Measurements from ENCODE around the gene HOXA10.

The HOXA10 gene

DNA sequence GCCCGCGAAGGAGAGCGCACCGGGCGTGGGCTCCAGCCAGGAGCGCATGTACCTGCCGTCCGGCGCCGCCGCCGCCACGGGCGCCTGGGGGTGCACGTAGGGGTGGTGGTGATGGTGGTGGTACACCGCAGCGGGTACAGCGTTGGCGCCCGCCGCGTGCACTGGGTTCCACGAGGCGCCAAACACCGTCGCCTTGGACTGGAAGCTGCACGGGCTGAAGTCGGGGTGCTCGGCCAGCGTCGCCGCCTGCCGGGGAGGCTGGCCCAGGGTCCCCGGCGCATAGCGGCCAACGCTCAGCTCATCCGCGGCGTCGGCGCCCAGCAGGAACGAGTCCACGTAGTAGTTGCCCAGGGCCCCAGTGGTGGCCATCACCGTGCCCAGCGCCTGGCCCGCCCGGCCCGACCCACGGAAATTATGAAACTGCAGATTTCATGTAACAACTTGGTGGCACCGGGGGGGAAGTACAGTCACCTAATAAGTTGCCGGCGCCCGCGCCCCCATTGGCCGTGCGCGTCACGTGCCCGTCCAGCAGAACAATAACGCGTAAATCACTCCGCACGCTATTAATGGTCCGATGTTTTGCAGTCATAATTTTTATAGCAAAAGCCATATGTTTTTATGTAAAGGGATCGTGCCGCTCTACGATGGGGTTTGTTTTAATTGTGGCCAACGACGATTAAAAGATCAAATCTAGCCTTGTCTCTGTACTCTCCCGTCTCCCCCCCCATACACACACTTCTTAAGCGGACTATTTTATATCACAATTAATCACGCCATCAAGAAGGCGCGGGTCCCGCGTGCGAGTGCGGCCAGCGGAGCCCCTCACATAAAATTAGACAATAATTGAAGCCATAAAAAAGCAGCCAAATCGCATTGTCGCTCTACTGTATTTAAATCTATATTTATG, 8.8 kb downstream of the HOXA10 start, which contains the start of gene HOXA9:
TSS of gene HOXA9 (minus strand) at position 449 of the 907 bp plus-strand sequence. CDS start at position 369, 80 bp downstream.
- DNase-seq = peak; percentile 93

DNA sequence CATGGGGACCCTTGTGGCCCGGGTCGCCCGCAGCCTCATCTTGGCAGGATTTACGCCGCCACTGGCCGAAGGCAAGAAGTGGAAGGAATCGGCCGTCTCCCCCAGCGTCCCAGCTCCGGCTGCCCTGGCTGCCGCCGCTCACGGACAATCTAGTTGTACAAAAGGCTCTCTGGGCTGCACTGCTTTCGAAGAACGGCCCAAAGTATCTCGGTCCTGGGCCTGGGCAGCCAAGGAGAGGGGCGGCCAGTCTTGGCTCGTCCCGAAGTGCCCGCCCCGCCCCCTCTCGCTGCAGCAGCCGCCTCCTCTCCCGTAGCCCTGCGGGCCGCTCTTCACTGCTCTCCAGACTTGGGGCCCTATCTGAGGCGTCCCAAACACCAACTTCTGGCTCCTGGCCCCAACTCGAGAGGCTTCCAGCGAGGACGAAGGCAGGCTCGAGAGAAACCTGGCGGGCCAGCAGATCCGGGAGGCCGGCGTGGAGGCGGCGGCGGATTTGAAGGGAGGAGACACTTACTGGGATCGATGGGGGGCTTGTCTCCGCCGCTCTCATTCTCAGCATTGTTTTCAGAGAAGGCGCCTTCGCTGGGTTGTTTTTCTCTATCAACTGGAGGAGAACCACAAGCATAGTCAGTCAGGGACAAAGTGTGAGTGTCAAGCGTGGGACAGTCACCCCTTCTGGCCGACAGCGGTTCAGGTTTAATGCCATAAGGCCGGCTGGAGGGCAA, 9.6 kb downstream of the HOXA10 start:
- peak; percentile 73 for DNase-seq

DNA sequence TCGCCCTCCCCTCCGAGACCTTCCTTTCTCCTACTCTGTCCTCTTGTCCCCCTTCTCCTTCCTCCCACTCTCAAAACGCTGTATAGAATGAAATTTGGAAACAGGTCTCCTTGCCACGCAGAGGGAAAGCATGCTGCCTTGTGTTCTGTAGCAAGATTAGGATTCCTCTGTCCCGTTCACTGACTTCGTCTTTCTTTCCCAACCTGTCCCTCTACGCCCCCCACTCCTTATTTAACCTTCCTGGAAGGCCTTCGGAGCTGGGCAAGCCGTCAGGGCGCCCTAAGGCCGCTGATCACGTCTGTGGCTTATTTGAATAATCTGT, 10.1 kb downstream of the HOXA10 start:
- no peak for DNase-seq

DNA sequence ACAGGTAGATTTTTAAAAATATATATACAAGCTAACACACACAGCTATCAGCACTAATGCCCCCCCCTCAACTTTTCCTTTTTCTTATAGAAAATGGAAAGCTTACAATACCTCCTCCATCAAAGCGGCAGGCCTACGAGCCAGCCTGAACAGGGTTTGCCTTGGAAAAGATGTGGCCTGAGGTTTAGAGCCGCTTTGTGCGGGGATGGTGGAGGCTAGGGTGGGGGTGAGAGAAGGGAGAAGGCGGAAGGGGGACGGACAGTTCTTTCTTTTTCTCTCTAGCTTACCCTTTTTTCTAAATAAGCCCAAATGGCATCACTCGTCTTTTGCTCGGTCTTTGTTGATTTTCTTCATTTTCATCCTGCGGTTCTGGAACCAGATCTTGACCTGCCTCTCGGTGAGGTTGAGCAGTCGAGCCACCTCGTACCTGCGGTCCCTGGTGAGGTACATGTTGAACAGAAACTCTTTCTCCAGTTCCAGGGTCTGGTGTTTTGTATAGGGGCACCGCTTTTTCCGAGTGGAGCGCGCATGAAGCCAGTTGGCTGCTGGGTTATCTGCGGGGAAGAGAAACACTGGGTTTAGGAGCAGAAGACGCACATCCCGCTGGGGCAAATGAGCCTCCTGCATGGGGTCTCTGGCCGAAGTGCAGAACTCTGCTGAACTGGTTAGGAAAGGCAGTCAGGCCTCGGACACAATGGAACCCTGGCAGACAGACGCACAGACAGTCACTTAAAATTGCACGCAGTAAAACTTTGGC, 10.7 kb downstream of the HOXA10 start:
- DNase-seq = peak; percentile 45

DNA sequence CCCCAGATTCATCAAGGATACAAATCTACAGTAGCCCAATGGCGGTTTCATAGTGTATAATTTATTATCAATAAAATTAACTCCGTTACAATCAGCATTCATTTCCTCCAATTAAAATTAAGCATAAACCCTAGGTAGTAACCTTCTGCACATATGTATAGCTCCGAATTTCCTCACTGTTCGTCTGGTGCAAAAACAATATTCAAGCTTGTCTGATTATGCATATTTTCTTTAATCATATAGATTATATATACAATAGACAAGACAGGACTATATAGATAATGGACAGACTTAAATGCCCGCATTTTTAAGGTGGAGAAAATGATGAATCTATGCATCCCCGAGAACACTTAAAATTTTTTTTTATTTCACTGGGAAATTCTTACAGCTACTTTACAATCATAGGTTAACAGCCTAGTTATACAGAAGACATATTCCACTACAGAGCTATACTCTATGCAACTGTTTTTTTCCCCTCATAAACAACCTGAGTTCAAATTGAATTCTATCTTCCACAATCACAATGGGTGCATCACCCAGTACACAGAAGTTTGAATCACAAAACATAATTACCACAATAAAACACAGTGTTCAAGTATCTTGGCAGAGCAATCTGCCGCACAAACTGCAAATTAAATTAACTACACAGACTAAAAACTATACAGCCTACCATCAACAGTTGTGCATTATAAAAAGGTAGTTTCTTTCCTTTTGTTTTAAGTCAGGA, 11.4 kb downstream of the HOXA10 start:
- DNase-seq = no peak

DNA sequence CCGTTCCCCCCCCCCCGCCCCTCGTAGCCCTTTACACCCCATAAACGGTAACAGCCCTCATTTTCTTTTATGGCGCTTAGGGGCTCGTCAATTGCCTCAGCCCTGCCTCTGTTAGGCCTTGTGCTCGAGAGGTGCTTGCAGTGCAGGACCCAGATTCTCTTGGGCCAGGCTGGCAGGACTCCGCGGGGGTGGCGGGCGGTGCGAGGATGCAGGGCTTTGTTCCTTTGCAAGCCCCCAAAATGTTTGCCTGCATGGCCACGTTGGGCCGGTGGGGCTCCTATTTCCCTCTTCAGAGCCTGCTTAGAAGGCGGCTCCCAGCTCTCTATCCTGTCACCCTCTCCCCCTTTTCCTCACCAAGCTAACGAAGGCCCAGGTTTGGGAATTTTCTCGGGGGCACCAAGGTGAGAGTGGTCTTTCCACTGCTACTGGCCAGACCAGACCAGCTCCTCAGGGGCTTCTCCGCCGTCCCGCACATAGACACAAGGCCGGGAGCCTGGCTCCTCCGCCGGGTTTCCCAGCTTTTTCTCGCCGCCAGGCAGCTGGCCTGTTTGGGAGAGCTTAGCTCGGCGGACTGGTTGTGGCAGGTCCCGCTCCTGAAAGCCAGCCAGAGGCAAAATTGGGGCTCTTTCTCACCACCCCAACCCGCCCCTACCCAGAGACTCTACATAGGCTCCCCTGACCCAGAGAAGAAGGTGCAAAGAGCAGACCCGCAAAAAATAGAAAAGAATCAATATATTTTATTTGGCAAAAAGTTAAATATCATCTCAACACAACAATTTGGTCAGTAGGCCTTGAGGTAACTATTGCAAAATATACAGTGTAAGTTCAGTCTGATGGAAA, 12.2 kb downstream of the HOXA10 start:
- DNase-seq = no peak

DNA sequence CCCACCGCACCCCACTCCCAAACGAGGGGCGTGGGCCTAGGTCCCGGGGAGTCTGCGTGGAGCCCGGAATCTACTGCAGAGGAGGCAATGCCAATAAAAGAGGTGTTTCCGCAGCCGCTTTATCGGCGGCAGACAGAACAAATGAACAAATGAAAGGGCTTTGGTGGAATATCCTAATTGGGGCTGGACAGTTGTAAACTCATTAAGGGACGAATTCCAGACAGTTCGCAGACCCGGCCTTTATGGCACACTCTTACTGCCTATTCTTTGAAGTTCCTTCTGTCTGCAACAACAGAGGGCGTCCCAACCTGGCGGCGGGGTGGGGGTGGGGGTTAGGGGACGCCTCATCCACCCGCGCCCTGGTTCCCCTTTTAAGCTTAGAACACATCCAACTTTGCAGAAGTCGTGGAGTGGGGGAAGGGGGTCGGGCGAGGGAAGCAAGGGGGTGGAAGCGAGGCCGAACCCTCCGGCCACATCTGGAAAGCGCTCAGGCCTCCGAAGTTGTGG, 12.9 kb downstream of the HOXA10 start:
- peak; percentile 73 for DNase-seq

DNA sequence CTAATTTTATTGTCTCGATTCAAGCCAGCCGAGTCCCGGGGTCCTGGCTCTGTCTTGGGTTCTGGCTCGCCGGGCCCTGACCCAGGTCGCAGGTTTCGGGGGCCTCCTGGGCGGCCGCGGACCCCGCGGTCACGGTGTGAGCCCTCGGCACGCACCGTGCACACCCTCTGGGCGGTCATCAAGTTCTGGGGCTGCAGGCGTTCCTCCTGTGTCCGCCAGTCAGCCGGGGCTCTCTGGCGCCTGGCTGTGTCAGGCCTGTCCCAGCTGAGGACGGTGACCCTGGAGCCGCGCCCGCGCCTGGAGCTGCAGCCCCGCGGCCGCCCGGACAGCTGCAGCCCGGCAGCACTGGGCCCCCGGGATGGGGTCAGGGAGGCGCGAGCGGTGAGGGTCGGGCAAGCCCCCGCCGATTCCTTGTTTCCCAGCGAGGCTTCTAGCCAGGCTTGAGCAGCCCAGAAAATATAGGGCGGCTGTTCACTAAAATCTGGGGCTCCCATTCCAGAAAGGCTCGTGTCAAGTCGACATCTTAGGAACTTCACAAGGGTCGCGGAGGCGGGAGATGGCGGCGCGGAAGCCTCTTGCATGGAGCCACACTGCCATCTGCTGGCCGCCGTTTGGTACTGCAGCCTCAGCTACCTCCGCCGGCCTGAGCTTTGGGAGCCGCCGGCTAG, 13.4 kb downstream of the HOXA10 start:
- DNase-seq = peak; percentile 88

DNA sequence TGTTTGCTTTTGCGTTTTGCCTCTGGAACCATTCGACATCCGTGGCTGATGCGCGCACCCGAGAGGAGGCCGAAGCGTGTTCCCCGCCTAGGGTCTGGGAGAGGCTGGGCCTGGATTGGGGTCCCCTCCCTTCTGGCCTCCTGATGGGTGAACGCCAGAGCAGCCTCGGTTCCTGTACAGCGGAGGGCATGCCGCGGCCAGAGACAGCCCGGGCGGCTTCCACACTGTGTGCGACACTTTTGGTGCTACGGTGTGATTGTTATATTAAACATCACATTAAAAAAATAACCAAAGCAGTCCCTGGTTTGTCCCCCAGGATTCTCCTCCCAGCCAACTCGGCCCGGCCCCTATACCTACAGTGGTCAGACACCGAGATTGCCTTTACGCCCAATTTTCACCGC, 14.0 kb downstream of the HOXA10 start:
- no peak for DNase-seq

DNA sequence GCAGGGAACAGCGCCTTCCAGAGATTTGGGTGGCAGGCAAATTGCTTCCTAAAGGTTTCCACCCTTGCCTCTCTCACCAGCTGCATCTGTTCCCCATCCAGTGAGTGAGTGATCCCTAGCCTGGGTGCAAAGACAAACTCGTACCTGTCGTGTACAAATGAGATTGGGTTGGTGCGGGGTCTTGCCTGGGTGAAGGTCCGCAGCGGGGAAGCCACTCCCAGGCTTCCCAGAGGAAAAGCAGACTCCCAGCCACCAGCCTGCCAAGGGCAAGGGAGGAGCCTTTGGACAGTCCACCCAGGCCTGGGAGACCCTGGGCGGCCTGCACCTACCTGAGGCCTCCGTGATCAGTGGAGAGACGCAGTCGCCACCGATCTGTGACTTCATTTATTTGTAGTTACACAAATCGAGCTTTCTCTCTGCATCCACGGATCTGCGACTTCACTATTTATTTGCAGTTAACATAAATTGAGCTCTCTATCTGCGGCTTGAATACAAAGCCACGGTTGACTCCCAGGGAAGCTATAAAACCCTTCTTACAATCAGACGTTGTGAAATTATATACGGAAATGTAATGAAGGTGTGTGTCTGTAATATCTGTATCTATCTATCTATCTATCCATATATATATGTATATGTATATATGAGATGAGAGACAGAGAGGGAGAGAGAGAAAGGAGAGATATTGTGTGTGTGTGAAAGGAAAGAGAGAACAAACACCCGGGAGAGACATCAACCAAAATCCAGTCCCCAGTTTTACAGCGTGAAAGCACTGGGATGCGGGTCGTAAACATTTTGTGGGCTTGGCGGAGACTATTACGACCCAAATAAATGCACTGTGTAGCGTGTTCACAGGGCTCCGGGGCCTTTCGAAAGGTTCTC, 14.6 kb downstream of the HOXA10 start:
- DNase-seq = no peak

DNA sequence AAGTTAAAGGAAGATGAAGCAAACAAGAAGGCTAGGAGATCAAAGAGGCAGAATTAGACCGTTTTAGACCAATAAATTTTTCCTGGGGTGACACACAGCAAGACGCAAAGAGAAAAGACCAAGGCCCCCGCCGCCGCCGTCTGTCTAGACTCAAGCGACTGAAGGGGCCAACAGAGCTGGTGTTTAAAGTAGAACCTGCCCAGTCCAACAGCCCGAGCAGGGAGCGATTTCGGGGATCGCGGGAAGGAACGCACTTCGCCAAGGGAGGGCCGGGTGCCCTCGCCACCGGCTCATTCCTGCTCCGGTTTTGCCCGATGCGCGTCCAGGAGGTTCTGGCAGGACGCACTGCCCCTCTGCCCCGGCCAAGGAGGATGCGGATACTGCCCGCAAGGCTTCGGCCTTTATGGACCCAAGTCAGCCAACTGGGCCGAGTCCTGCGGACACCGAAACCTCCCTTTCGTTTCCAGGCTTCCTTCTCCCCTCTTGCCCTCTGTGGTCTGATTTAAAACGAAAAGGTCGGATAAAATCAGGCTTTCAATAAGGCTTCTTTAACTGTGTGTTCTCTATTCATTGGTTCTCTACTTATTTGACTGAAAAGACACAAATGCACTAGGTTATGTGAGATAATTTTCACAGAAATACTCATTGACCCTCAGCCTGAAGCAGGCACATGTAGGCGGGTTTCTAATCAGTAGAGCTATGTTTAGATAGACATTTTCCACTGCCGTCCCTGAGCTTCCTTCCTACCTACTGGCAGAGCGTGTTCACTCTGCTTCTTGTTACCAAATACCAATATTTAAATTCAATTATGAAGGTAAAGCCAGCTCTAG, 15.5 kb downstream of the HOXA10 start:
- peak; percentile 55 for DNase-seq

DNA sequence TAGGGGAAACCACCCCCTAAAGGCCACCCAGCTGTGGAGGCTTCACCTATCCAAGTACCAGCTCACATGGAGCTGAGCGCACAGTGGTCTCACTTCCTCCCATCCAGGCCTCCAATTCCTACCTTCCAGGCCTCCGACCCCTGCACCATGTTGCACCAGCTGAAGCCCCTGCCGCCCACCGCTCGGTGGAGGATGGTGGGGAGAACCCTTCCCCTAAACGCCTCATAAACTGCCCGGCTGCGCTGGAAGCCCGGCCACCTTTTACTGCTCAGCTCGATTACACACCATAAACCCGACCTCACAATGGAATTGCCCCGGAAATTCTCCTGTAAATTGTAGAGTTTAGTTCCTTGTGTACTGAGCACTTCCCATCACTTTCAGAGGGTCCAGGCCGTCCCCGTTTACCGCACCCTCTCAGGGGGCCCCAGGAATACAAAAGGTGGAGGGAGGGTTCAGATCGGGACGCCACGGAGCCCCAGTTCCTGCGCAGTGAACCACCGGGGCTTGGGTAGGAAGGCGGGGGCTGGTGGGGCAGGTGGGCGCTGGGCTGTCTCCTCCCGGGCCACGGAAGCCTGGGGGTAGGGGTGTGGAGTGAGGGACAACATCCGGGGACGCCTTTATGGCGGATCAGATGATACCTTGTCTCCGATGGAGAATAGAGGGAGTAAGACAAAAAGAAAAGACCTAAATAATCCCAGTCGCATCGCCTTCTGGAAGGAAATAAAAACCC, 16.3 kb downstream of the HOXA10 start:
- no peak for DNase-seq

DNA sequence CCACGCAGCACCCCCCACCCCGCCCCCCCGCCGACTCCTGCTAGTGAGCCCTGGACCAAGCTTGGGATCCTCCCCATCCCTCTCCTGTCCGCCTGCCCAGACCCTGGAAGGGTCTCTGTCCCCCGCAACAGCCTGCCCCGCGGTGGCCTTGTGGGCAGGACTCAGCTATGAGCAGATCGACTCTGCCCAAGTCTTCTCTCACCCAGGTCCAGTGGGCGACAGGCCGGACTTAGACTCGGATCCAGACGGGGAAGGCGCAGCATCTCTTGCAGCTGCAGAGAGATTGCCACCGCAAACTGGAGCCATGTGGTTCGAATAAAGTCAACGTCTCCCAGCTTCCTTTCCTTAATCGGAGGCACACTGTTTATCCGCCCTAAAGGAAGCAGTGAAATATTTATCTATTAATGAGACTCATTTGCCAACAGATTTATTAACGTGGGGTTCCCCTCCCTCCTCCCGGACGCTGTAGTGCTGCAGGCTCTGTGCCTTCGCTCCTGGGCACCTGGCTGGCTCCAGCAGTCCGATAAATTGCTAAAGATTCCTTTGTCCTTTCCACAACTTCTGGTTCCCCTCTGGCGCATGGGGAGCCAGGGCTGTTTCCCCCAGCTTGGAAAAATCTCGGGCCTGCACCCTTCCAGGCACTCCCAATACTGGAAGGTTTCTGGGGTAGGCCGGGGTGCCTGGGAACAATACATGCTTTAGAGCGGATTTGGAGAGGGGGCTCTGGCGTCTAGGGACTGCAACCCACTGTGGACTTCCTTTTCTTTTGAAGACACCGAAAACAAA, 17.0 kb downstream of the HOXA10 start:
- DNase-seq = no peak

DNA sequence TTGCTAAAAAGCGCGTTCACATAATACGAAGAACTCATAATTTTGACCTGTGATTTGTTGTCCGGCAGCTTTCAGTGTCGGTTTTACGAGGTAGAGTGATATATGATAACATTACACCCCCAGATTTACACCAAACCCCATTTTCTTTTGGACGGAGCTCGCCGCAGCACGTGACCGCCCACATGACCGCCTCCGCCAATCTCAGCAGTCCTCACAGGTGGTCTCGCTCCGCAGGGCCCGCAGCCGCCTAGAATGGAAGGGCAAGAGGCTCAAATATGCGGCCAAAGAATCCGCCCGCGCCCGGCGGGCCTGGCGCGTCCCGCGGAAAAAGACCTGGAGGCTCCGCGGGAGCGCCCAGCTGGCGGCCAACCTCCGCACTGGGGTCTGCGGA, 17.6 kb downstream of the HOXA10 start, which contains the start of gene HOXA7:
TSS of gene HOXA7 (minus strand) at position 168 of the 391 bp plus-strand sequence. CDS start at position 38, 130 bp downstream.
- DNase-seq = peak; percentile 49

DNA sequence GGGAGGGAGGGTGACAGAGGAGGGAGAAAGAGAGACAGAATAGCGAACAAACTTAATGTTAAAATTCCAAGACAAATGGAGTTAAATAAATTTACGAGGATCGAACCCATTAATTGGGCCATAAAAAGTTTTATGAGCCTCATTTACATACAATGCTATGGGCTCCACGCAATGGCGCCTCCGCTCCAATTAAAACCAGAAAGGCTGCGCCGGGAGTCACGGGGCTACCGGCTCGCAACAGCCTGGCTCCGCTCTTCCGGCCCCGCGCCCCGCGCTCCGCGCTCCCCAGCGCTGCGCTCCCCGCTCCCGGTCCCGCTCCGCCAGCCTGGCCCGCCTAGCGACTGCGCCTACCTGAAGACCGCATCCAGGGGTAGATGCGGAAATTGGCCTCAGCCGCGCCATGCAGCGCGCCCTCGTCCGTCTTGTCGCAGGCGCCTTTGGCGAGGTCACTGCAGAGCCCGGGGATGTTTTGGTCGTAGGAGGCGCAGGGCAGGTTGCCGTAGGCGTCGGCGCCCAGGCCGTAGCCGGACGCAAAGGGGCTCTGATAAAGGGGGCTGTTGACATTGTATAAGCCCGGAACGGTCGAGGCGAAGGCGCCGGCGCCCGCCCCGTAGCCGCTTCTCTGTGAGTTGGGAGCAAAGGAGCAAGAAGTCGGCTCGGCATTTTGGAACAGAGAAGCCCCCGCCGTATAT, 18.2 kb downstream of the HOXA10 start:
- no peak for DNase-seq
